GM12891 (cell line): Measurements from ENCODE around the gene THSD4.

Experiments used
- DNase-seq: peaks from one replicate; pipeline ENCODE4 v3.0.0; 2011; ENCODE audit warnings: low spot score; ENCODE audit not compliant: insufficient read length
- FAIRE-seq: peaks from 2 replicates; lab custom pipeline; 2011; peaks lifted over from hg19 to GRCh38; lab: Jason Lieb, UNC
- PAX5 ChIP-seq: IDR thresholded peaks from 2 replicates; pipeline ENCODE4 v1.6.1; 2011; ENCODE audit warnings: low read length, moderate library complexity, mild to moderate bottlenecking; ENCODE audit not compliant: insufficient read depth, severe bottlenecking
- POLR2A ChIP-seq: IDR thresholded peaks from 2 replicates; pipeline ENCODE4 v1.6.1; 2011; ENCODE audit warnings: low read depth, low read length, control low read depth
- POLR2AphosphoS5 ChIP-seq: IDR thresholded peaks from 2 replicates; pipeline ENCODE4 v1.6.1; 2011; ENCODE audit warnings: low read depth, low read length, control low read depth
- POU2F2 ChIP-seq: IDR thresholded peaks from 2 replicates; pipeline ENCODE4 v1.6.1; 2011; ENCODE audit warnings: low read depth, mild to moderate bottlenecking, control low read depth, low read length, moderate library complexity
- SPI1 ChIP-seq: IDR thresholded peaks from 2 replicates; pipeline ENCODE4 v1.6.1; 2011; ENCODE audit warnings: low read depth, low read length, control low read depth
- TAF1 ChIP-seq: IDR thresholded peaks from 2 replicates; pipeline ENCODE4 v1.6.1; 2011; ENCODE audit warnings: low read depth, low read length, control low read depth

THSD4 gene

GRCh38 chr15:71607383-71607782 lies 492.1 kb downstream of the THSD4 start:
- no peak for FAIRE-seq

GRCh38 chr15:71610728-71611552 lies 495.7 kb downstream of the THSD4 start:
- no peak for FAIRE-seq
- TF ChIP-seq POLR2AphosphoS5 (no peak), SPI1 (no peak), POU2F2 (no peak), TAF1 (no peak), PAX5 (no peak), POLR2A (no peak)
- no peak for DNase-seq

More at GRCh38 chr15:71607383-71607782, 492.1 kb downstream of the THSD4 start:
- no peak for DNase-seq
- TF ChIP-seq PAX5 (no peak), TAF1 (no peak), POLR2A (no peak), SPI1 (no peak), POLR2AphosphoS5 (no peak), POU2F2 (no peak)

DNA sequence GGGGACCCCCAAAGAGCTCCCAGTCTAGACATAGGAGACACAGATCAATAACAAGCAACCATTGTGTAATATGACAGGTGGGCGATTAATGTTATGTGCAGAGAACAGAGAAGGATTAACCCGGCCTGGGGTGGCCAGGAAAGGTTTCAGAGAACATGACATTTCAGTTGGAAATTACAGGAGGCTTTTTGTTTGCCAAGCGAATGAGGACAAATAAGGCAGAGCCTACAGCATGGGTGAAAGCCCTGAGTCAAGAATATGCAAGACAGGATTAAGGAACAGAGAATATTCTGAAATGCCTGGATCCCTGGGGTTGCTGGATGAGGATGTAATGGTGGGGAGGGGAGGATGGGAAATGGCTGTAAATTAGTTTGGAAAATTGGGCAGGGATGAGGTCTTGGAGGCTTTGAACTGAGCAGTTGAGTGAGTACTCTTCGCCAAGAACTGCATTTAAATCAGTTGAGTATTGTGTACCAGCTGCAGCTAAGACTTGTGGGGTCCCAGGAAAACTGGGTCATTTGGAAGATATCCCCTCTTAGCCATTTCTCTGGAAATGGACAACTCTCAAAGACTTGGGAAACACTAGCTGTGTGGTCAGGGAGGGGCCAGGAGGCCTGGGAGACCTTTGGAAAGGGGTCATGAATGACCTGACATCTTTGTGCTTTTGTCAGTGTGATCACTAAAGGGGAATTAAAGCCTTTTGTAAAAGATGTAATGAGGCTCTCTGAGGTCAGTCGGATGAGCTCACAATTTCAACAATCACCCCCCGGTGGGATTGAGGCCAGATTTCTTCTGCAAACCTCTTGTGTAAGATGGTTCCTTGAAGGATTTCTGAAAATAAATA lies 496.5 kb downstream of the THSD4 start:
- no peak for DNase-seq
- no peak for FAIRE-seq
- TF ChIP-seq SPI1 (no peak), POLR2A (no peak), POLR2AphosphoS5 (no peak), POU2F2 (no peak), TAF1 (no peak), PAX5 (no peak)

DNA sequence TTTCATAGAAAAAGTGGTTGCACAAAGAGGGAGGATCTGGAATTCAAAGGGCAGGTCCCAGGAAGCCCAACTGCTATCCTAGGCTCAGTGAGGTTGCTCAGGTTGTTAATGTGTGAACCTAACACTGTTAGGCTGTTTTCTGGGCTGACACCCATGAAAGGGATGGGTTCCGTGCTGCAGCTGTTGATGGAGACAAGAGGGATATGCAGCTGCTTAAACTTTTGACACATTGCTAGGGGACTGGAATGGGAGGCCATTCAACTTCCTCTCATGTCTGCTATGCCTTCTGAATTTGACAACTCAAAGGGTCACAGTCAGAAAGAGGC lies 497.1 kb downstream of the THSD4 start:
- no peak for FAIRE-seq
- DNase-seq: no peak

GRCh38 chr15:71612869-71613268 lies 497.6 kb downstream of the THSD4 start:
- FAIRE-seq: no peak
- DNase-seq: no peak
- TF ChIP-seq POU2F2: no peak
- TF ChIP-seq TAF1: no peak
- no peak for TF ChIP-seq POLR2A
- no peak for TF ChIP-seq SPI1
- TF ChIP-seq POLR2AphosphoS5: no peak
- no peak for TF ChIP-seq PAX5

More for the DNA sequence above, 497.1 kb downstream of the THSD4 start:
- TF ChIP-seq PAX5 (no peak), POLR2AphosphoS5 (no peak), SPI1 (no peak), POLR2A (no peak), TAF1 (no peak), POU2F2 (no peak)

GRCh38 chr15:71623111-71623510 lies 507.8 kb downstream of the THSD4 start:
- TF ChIP-seq POU2F2: no peak
- no peak for TF ChIP-seq POLR2AphosphoS5
- TF ChIP-seq TAF1: no peak
- no peak for TF ChIP-seq POLR2A
- TF ChIP-seq SPI1: no peak
- TF ChIP-seq PAX5: no peak
- FAIRE-seq (no peak), DNase-seq (no peak)

DNA sequence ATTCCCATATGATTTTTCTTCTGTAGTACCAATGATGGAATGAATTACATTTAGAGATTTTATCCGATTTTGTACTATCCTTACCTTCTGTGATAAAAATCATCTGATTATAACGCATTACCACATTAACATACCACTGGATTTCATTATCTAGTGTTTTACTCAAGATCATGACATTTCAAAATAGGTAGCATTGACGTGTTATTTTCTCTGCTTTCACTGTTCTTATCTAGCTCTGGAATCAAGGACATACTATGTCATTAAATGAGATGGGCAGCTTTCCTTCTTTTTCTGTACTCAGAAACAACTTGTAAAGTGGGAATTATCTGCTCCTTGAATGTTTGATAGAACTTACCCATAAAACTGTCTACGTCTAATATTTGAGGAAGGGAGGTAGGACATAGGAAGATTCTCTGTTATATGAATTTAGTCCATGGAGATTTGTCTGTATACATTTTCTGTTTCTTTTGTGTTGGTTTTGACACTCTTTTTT lies 511.4 kb downstream of the THSD4 start:
- no peak for TF ChIP-seq POU2F2
- no peak for TF ChIP-seq POLR2A
- TF ChIP-seq PAX5: no peak
- no peak for TF ChIP-seq SPI1
- no peak for TF ChIP-seq TAF1
- no peak for TF ChIP-seq POLR2AphosphoS5
- no peak for FAIRE-seq
- DNase-seq: no peak

DNA sequence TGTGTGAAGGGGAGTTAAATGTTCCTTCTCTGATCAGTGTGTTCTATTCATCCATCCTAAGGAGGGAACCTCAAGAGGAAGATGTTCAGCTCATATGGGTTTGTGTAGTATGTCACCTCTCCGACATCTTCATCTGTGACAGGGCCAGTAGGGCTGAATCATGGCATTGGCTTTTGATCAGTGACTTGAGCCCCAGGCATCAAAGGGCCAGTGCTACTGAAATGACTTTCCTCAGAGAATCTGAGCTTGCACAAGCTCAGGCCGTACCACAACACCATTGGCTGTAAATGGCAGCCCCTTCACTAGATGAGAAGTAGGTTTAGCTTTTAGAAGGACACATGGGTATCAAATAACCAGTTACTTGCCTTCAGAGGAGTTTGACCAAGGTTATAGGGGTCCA lies 511.9 kb downstream of the THSD4 start:
- TF ChIP-seq POLR2A: no peak
- FAIRE-seq: no peak
- no peak for DNase-seq

DNA sequence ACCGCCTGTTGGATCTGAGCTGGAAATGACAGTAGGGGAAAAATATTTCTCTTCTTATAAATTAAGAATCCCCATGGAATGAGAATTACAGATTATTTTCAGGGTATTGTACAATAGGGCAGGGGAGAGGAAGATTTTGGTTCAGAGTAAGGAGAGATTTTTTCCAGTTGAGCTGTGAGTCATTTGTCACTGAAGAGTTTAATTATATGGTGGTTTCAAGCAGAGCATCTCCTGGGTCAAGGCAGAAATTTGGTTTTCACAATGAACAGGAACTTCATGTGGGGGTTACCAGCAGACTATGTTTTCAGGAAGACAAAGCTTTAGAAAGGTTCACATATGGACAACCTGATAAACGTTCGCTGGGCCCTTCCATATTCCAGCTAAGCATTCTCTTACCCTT lies 512.3 kb downstream of the THSD4 start:
- no peak for FAIRE-seq
- DNase-seq: no peak
- TF ChIP-seq POU2F2 (no peak), SPI1 (no peak), TAF1 (no peak), PAX5 (no peak), POLR2A (no peak), POLR2AphosphoS5 (no peak)
